SK-N-SH (cell line): Measurements from ENCODE around the gene RNF166. TPM values are rescaled to one million over a fixed set of nuclear protein-coding genes. Genes with fewer than 3 reads are reported as not detected.

ENCODE experiments used
- CTCF ChIA-PET: fragments of 300-600, 350-600 bp; formaldehyde crosslinking; extraction: SDS; loops from one replicate; lab custom pipeline; 2021; lab: Yijun Ruan, JAX
- POLR2A ChIA-PET: fragments of 350-600 bp; sonication (Branson Sonifier 250); formaldehyde crosslinking; extraction: SDS; loops from one replicate; lab custom pipeline; 2020; ENCODE audit warnings: antibody characterized with exemption, inconsistent platforms; lab: Yijun Ruan, JAX
- DNase-seq: peaks from one replicate; pipeline ENCODE4 v3.0.0; 2012
- H2AFZ ChIP-seq: fragments of 200-600 bp; sonication (generic); 2 replicates; pipeline ENCODE4 v1.8.1; 2016; ENCODE audit warnings: antibody characterized with exemption, mild to moderate bottlenecking, low read depth
- H3F3A ChIP-seq: fragments of 200-600 bp; sonication (generic); replicated peaks from 2 replicates; pipeline ENCODE3; 2016; ENCODE audit warnings: antibody characterized with exemption, mild to moderate bottlenecking; ENCODE audit not compliant: insufficient read depth
- H3K27ac ChIP-seq, 2 experiments: fragments of 200-500 bp in 1 of 2; fragments of 200-600 bp in 1 of 2; sonication (Bioruptor generic) in 1 of 2; sonication (generic), shearing (Covaris generic) in 1 of 2; 2 replicates each; pipeline versions ENCODE4 v1.5.1 to v1.6.1; 2014 to 2016; ENCODE audit warnings: low read depth in 2 of 2, inconsistent platforms in 1 of 2, low read length in 1 of 2, mild to moderate bottlenecking in 1 of 2, mixed read lengths in 1 of 2
- H3K27me3 ChIP-seq: fragments of 200-600 bp; sonication (generic), shearing (Covaris generic); 2 replicates; pipeline ENCODE4 v1.6.1; 2016; ENCODE audit warnings: mixed run types; ENCODE audit not compliant: insufficient read depth
- H3K36me3 ChIP-seq, 2 experiments: fragments of 200-500 bp in 1 of 2; fragments of 200-600 bp in 1 of 2; sonication (Bioruptor generic) in 1 of 2; sonication (generic) in 1 of 2; replicated peaks in 1 of 2; 2 replicates each; pipeline versions ENCODE3 to v1.5.1; 2014 to 2016; ENCODE audit warnings: low read length in 1 of 2, mild to moderate bottlenecking in 1 of 2; ENCODE audit not compliant: insufficient read depth in 2 of 2, control insufficient read depth in 1 of 2
- H3K4me1 ChIP-seq, 2 experiments: fragments of 200-500 bp in 1 of 2; fragments of 200-600 bp in 1 of 2; sonication (Bioruptor generic) in 1 of 2; sonication (generic), shearing (Covaris generic) in 1 of 2; 2 replicates each; pipeline versions ENCODE4 v1.5.1 to v1.6.1; 2014 to 2016; ENCODE audit warnings: low read depth in 1 of 2, low read length in 1 of 2, mixed run types in 1 of 2; ENCODE audit not compliant: insufficient read depth in 2 of 2, control insufficient read depth in 1 of 2
- H3K4me2 ChIP-seq: fragments of 200-600 bp; sonication (generic), shearing (Covaris generic); 2 replicates; pipeline ENCODE4 v1.6.1; 2017; ENCODE audit warnings: mixed run types
- H3K4me3 ChIP-seq, 2 experiments: fragments of 200-500 bp in 1 of 2; fragments of 200-600 bp in 1 of 2; sonication (Bioruptor generic) in 1 of 2; sonication (generic), shearing (Covaris generic) in 1 of 2; 2 replicates each; pipeline versions ENCODE4 v1.5.1 to v1.8.1; 2014 to 2016; ENCODE audit warnings: low read depth in 2 of 2, inconsistent platforms in 1 of 2, low read length in 1 of 2, mild to moderate bottlenecking in 1 of 2, mixed read lengths in 1 of 2, moderate library complexity in 1 of 2
- H3K79me2 ChIP-seq: fragments of 200-600 bp; sonication (generic); 2 replicates; pipeline ENCODE4 v1.8.1; 2017; ENCODE audit warnings: mild to moderate bottlenecking; ENCODE audit not compliant: insufficient read depth
- H3K9ac ChIP-seq: fragments of 200-600 bp; sonication (generic); 2 replicates; pipeline ENCODE4 v1.6.1; 2017; ENCODE audit warnings: mixed run types
- H3K9me2 ChIP-seq: fragments of 200-600 bp; sonication (generic); 2 replicates; pipeline ENCODE4 v1.6.1; 2017; ENCODE audit warnings: mixed run types
- H3K9me3 ChIP-seq: fragments of 200-600 bp; sonication (generic); 2 replicates; pipeline ENCODE4 v1.6.1; 2017; ENCODE audit warnings: mixed run types, mild to moderate bottlenecking, moderate library complexity
- H4K20me1 ChIP-seq: fragments of 200-600 bp; sonication (generic); 2 replicates; pipeline ENCODE4 v1.6.1; 2017; ENCODE audit warnings: mild to moderate bottlenecking, mixed run types; ENCODE audit not compliant: insufficient read depth
- CHD2 ChIP-seq: fragments of 150-350 bp; IDR thresholded peaks from 2 replicates; pipeline ENCODE4 v1.6.1; 2018; ENCODE audit warnings: low read length; ENCODE audit not compliant: partially characterized antibody
- EP300 ChIP-seq, 2 experiments: IDR thresholded peaks; 2 replicates each; pipeline versions ENCODE4 v1.4.0 to v1.6.1; 2012; ENCODE audit warnings: borderline replicate concordance in 1 of 2, low read depth in 1 of 2, low read length in 1 of 2
- EZH2phosphoT487 ChIP-seq: fragments of 200-600 bp; sonication (generic); IDR thresholded peaks from 2 replicates; pipeline ENCODE4 v1.6.1; 2017; ENCODE audit warnings: low read depth, mixed run types, mild to moderate bottlenecking, antibody characterized with exemption, moderate library complexity, borderline replicate concordance
- FOXM1 ChIP-seq: IDR thresholded peaks from 2 replicates; pipeline ENCODE4 v1.4.0; 2012; ENCODE audit warnings: low read depth, mild to moderate bottlenecking
- GATA2 ChIP-seq: sonication (generic); formaldehyde crosslinking; IDR thresholded peaks from 2 replicates; pipeline ENCODE4 v1.5.0; 2020; ENCODE audit warnings: mild to moderate bottlenecking, missing genetic modification reagents
- JUND ChIP-seq: IDR thresholded peaks from 2 replicates; pipeline ENCODE4 v1.4.0; 2012
- MEF2A ChIP-seq: IDR thresholded peaks from 2 replicates; pipeline ENCODE4 v1.4.0; 2012; ENCODE audit warnings: low read depth, borderline replicate concordance
- NFIC ChIP-seq: IDR thresholded peaks from 2 replicates; pipeline ENCODE4 v1.4.0; 2012; ENCODE audit warnings: borderline replicate concordance
- NRF1 ChIP-seq: IDR thresholded peaks from 2 replicates; pipeline ENCODE4 v1.6.1; 2012; ENCODE audit warnings: low read depth, mild to moderate bottlenecking, low read length
- POLR2AphosphoS5 ChIP-seq: IDR thresholded peaks from 2 replicates; pipeline ENCODE4 v1.6.1; 2012; ENCODE audit warnings: low read depth, low read length
- RCOR1 ChIP-seq: fragments of 150-350 bp; IDR thresholded peaks from 2 replicates; pipeline ENCODE4 v1.6.1; 2017; ENCODE audit warnings: antibody characterized with exemption, low read length
- SIN3A ChIP-seq: IDR thresholded peaks from 2 replicates; pipeline ENCODE4 v1.6.1; 2012; ENCODE audit warnings: low read depth, mild to moderate bottlenecking, low read length, moderate library complexity, borderline replicate concordance
- SMC3 ChIP-seq: IDR thresholded peaks from 2 replicates; pipeline ENCODE4 v1.6.1; 2012; ENCODE audit warnings: low read depth, low read length, improper control_type of control experiment
- TAF1 ChIP-seq: IDR thresholded peaks from 2 replicates; pipeline ENCODE4 v1.6.1; 2012; ENCODE audit warnings: low read depth, mild to moderate bottlenecking, low read length, moderate library complexity, borderline replicate concordance
- USF1 ChIP-seq: IDR thresholded peaks from 2 replicates; pipeline ENCODE4 v1.4.0; 2012; ENCODE audit warnings: low read depth, borderline replicate concordance
- ZBTB33 ChIP-seq: IDR thresholded peaks from 2 replicates; pipeline ENCODE4 v1.4.0; 2012; ENCODE audit warnings: low read depth, borderline replicate concordance
- WGBS: methylation state at CpG from one replicate; pipeline ENCODE4 v1.1.6; 2017; ENCODE audit warnings: low lambda C conversion rate; 5-methylcytosine and 5-hydroxymethylcytosine counted together
- polyA plus RNA-seq, 3 experiments: library from polyadenylated mRNA; depleted of rRNA; stranded (reverse); fragments of >200 nt; gene quantifications; 2 replicates each; pipeline ENCODE4 v1.2.3, GENCODE V29; 2012
- TF ChIP-seq, protein P1 (sequence below): IDR thresholded peaks from 2 replicates; pipeline ENCODE4; 2012

The RNF166 gene
- polyA plus RNA-seq, 1 of the 3 experiments (the other 2 are of a cell fraction) = 17.2 TPM

GRCh38 chr16:88662222-88662842 is 43.9 kb downstream of the RNF166 start:
- TF ChIP-seq USF1 (no peak), SMC3 (no peak), SIN3A (no peak), FOXM1 (no peak), RCOR1 (no peak), GATA2 (CRISPR knock-in tag) (no peak), NFIC (no peak), ZBTB33 (no peak), EZH2phosphoT487 (no peak), NRF1 (no peak), EP300 (IDR thresholded peaks at IDR 0.05; ENCODE audit: borderline replicate concordance in 1 of 2, low read depth in 1 of 2, low read length in 1 of 2) (no peak), POLR2AphosphoS5 (no peak), JUND (no peak), MEF2A (no peak), CHD2 (no peak), TAF1 (no peak)
- TF ChIP-seq, protein P1, sequence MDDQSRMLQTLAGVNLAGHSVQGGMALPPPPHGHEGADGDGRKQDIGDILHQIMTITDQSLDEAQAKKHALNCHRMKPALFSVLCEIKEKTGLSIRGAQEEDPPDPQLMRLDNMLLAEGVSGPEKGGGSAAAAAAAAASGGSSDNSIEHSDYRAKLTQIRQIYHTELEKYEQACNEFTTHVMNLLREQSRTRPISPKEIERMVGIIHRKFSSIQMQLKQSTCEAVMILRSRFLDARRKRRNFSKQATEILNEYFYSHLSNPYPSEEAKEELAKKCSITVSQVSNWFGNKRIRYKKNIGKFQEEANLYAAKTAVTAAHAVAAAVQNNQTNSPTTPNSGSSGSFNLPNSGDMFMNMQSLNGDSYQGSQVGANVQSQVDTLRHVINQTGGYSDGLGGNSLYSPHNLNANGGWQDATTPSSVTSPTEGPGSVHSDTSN = no peak
- TF ChIP-seq, all 33 proteins: peak for 0
- WGBS = 11% methylated on average over 8 of the region's 49 CpGs
- H3K4me3 ChIP-seq = peak overlapping the region; percentile 82 to 92
- H3K9ac ChIP-seq = peak overlapping the region; percentile 82
- POLR2A ChIA-PET = interaction anchor here (1.0 kb wide), 1 partner anchor 198 kb away, joined by 3 read pairs; no protein-coding TSS in a partner anchor
- H2AFZ ChIP-seq = peak overlapping the region; percentile 98
- H3K36me3 ChIP-seq = no peaks in the 10 kb centered on the region
- H4K20me1 ChIP-seq = no peaks in the 10 kb centered on the region
- H3K27ac ChIP-seq = peak overlapping the region in 1 of 2 experiments; percentile 12; a peak in 1 of 4 replicates
- no peaks in the 10 kb centered on the region for H3K9me2 ChIP-seq
- DNase-seq = no peak
- H3K9me3 ChIP-seq = no peaks in the 10 kb centered on the region
- H3K79me2 ChIP-seq = peaks cover 11% of the 10 kb centered on the region
- H3K27me3 ChIP-seq = no peaks in the 10 kb centered on the region
- CTCF ChIA-PET = interaction anchor here (0.7 to 1.4 kb wide), 3 partner anchors 12 to 103 kb away, joined by 3 to 6 read pairs (median 3); partner anchors contain the start of gene CYBA
- H3F3A ChIP-seq = peaks cover 4% of the 10 kb centered on the region
- peak overlapping the region; percentile 99 for H3K4me2 ChIP-seq
- peaks cover 0 to 5% of the 10 kb centered on the region in 2 experiments; a peak in 1 of 4 replicates for H3K4me1 ChIP-seq
